ENCODE measurements around the gene KPNA2.
A peak's percentile ranks its signal among the peaks of the same experiment; 100 is the strongest.
"Not testable (repeated sequence)": the region's sequence is repeated elsewhere in the genome, so short reads cannot be mapped to it uniquely, and the experiment has no call there.

Gene KPNA2

DNA sequence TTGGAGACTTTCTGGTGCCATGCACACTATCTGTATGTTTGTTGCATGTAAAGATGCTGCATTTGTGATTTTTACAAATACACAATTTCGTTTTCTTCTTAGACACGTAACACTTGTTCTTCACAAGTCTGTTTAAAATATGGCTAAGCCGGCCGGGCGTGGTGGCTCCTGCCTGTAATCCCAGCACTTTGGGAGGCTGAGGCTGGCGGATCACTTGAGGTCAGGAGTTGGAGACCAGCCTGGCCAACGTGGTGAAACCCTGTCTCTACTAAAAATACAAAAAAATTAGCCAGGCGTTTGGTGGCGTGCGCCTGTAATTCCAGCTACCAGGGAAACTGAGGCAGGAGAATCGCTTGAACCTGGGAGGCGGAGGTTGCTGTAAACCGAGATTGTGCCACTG lies 14.7 kb upstream of the KPNA2 start:
- H3K9ac ChIP-seq (ENCODE audit: low read depth, low read length): peak overlapping the region; percentile 85
- H3K27me3 ChIP-seq (ENCODE audit: insufficient read depth, low read length); H3K36me3 ChIP-seq (ENCODE audit: insufficient read depth, low read length): not testable (repeated sequence)

GRCh38 chr17:68021963-68022362 lies 13.6 kb upstream of the KPNA2 start:
- H3K36me3 ChIP-seq (ENCODE audit: insufficient read depth, low read length): no peaks in the 10 kb centered on the region
- H3K4me3 ChIP-seq (ENCODE audit: low read length): no peak overlapping the region
- H3K4me1 ChIP-seq (ENCODE audit: insufficient read depth, low read length): peaks cover 4% of the 10 kb centered on the region
- H3K27ac ChIP-seq (ENCODE audit: low read depth, low read length): no peak overlapping the region
- H3K27me3 ChIP-seq (ENCODE audit: insufficient read depth, low read length): no peaks in the 10 kb centered on the region
- no peak overlapping the region for H3K9ac ChIP-seq (ENCODE audit: low read depth, low read length)
- H3K9me3 ChIP-seq (ENCODE audit: insufficient read depth, low read depth, low read length): no peaks in the 10 kb centered on the region
- WGBS: 95% methylated on average over 8 of the region's 8 CpGs

More for the DNA sequence above, 14.7 kb upstream of the KPNA2 start:
- H3K9me3 ChIP-seq (ENCODE audit: insufficient read depth, low read depth, low read length); H3K4me1 ChIP-seq (ENCODE audit: insufficient read depth, low read length): not testable (repeated sequence)
- 86% methylated on average over 13 of the region's 13 CpGs for WGBS
- H3K4me3 ChIP-seq (ENCODE audit: low read length): peak overlapping the region; percentile 71
- H3K27ac ChIP-seq (ENCODE audit: low read depth, low read length): peak overlapping the region; percentile 79

- 87% methylated on average over 15 of the region's 15 CpGs for WGBS
- not testable (repeated sequence) for H3K4me3 ChIP-seq (ENCODE audit: low read length); H3K27ac ChIP-seq (ENCODE audit: low read depth, low read length)
These were observed 13.0 kb upstream of the KPNA2 start for GRCh38 chr17:68022547-68022946.

GRCh38 chr17:68029512-68030215 lies 5.9 kb upstream of the KPNA2 start:
- WGBS: 89% methylated on average over 8 of the region's 8 CpGs
- Histone ChIP-seq H3K4me1 (ENCODE audit: insufficient read depth, low read length) (peaks cover 8% of the 10 kb centered on the region), H3K4me3 (ENCODE audit: low read length) (no peak overlapping the region), H3K9ac (ENCODE audit: low read depth, low read length) (no peak overlapping the region), H3K27ac (ENCODE audit: low read depth, low read length) (no peak overlapping the region), H3K36me3 (ENCODE audit: insufficient read depth, low read length) (no peaks in the 10 kb centered on the region), H3K9me3 (ENCODE audit: insufficient read depth, low read depth, low read length) (no peaks in the 10 kb centered on the region), H3K27me3 (ENCODE audit: insufficient read depth, low read length) (no peaks in the 10 kb centered on the region)

More at GRCh38 chr17:68022547-68022946, 13.0 kb upstream of the KPNA2 start:
- not testable (repeated sequence) for H3K9ac ChIP-seq (ENCODE audit: low read depth, low read length); H3K4me1 ChIP-seq (ENCODE audit: insufficient read depth, low read length); H3K9me3 ChIP-seq (ENCODE audit: insufficient read depth, low read depth, low read length); H3K27me3 ChIP-seq (ENCODE audit: insufficient read depth, low read length); H3K36me3 ChIP-seq (ENCODE audit: insufficient read depth, low read length)

GRCh38 chr17:68033636-68034451 lies 1.7 kb upstream of the KPNA2 start:
- no peaks in the 10 kb centered on the region for H3K27me3 ChIP-seq (ENCODE audit: insufficient read depth, low read length)
- peaks cover 26% of the 10 kb centered on the region for H3K36me3 ChIP-seq (ENCODE audit: insufficient read depth, low read length)
- H3K9ac ChIP-seq (ENCODE audit: low read depth, low read length): peak overlapping the region; percentile 55; the same call in 1 of the 2 replicates
- peak overlapping the region; percentile 44 for H3K4me3 ChIP-seq (ENCODE audit: low read length)
- no peaks in the 10 kb centered on the region for H3K9me3 ChIP-seq (ENCODE audit: insufficient read depth, low read depth, low read length)
- peak overlapping the region; percentile 89 for H3K27ac ChIP-seq (ENCODE audit: low read depth, low read length)
- 43% methylated on average over 6 of the region's 7 CpGs for WGBS
- H3K4me1 ChIP-seq (ENCODE audit: insufficient read depth, low read length): peaks cover 13% of the 10 kb centered on the region

- H3K9me3 ChIP-seq (ENCODE audit: insufficient read depth, low read depth, low read length): no peaks in the 10 kb centered on the region
- H3K4me1 ChIP-seq (ENCODE audit: insufficient read depth, low read length): peaks cover 13% of the 10 kb centered on the region
- peak overlapping the region; percentile 89 for H3K27ac ChIP-seq (ENCODE audit: low read depth, low read length)
- H3K36me3 ChIP-seq (ENCODE audit: insufficient read depth, low read length): peaks cover 32% of the 10 kb centered on the region
- 43% methylated on average over 1 of the region's 1 CpG for WGBS
- H3K27me3 ChIP-seq (ENCODE audit: insufficient read depth, low read length): no peaks in the 10 kb centered on the region
- H3K4me3 ChIP-seq (ENCODE audit: low read length): peak overlapping the region; percentile 44
- peak overlapping the region; percentile 55 for H3K9ac ChIP-seq (ENCODE audit: low read depth, low read length)
These were observed 1.1 kb upstream of the KPNA2 start for GRCh38 chr17:68034452-68034776.

DNA sequence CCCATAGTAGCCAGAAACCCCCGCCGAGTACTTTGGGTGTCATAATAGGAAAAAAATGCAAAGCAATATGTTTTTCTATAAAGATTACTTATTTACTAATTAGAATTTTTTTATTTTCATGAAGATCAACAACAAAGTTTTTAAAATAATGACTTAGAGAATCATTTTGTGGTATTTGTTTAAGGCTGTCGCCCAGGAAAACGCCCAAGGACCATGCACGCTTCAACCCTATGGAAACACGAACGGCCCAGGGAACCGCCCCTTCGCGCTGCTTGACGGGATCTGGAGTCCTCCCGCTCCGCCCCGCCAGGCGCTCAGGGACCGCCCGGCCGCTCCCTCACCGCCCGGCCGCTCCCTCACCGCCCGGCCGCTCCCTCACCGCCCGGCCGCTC lies 408 bp upstream of the KPNA2 start:
- H3K36me3 ChIP-seq (ENCODE audit: insufficient read depth, low read length): peaks cover 39% of the 10 kb centered on the region
- under 1% methylated on average over 24 of the region's 27 CpGs for WGBS
- peak overlapping the region; percentile 55; the same call in 1 of the 2 replicates for H3K9ac ChIP-seq (ENCODE audit: low read depth, low read length)
- no peaks in the 10 kb centered on the region for H3K27me3 ChIP-seq (ENCODE audit: insufficient read depth, low read length)
- peak overlapping the region; percentile 44 for H3K4me3 ChIP-seq (ENCODE audit: low read length)
- peak overlapping the region; percentile 89; the same call in 1 of the 2 replicates for H3K27ac ChIP-seq (ENCODE audit: low read depth, low read length)
- peaks cover 13% of the 10 kb centered on the region for H3K4me1 ChIP-seq (ENCODE audit: insufficient read depth, low read length)
- H3K9me3 ChIP-seq (ENCODE audit: insufficient read depth, low read depth, low read length): no peaks in the 10 kb centered on the region

DNA sequence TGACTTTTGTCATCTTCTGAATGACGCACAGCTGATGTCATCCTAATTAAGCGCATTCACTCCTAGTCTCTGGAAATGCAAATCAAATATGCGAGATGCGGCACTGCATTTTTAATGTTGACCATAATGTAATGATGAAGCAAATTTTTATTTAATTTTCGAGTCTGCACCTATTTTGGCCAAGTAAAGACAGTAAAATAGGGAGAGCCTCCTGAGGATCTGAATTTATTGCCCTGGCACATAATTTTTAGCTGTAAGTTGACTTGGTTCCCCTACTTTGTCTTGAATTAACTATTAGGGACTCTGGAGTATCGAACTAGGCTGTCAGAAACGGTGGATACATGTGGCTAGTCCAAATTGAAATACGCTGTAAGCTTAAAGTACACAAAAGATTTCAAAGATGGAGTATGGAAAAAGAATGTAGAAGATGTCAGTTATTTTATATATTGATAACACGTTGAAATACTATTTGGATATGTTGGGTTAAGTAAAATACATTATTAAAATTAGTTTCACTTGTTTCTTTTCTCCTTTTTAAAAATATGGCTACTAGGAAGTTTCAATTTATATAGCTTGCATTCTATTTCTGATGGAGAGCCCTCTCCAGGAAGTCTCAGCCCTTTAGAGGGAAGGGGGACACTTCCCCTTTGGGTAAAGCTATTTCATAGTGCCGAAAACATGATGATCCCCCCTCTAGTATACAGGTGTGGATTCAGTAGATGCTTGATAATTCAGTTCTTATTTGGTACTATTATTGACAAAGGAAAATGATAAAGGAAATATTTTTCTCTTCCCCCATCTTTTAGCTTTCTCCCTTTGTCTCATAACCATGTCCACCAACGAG lies 991 bp downstream of the KPNA2 start:
- Histone ChIP-seq H3K27ac (ENCODE audit: low read depth, low read length) (peak overlapping the region; percentile 96; the same call in 1 of the 2 replicates), H3K9ac (ENCODE audit: low read depth, low read length) (peak overlapping the region; percentile 99), H3K4me1 (ENCODE audit: insufficient read depth, low read length) (peaks cover 13% of the 10 kb centered on the region), H3K9me3 (ENCODE audit: insufficient read depth, low read depth, low read length) (no peaks in the 10 kb centered on the region), H3K4me3 (ENCODE audit: low read length) (peak overlapping the region; percentile 86), H3K27me3 (ENCODE audit: insufficient read depth, low read length) (no peaks in the 10 kb centered on the region), H3K36me3 (ENCODE audit: insufficient read depth, low read length) (peaks cover 53% of the 10 kb centered on the region)
- 11% methylated on average over 9 of the region's 11 CpGs for WGBS

DNA sequence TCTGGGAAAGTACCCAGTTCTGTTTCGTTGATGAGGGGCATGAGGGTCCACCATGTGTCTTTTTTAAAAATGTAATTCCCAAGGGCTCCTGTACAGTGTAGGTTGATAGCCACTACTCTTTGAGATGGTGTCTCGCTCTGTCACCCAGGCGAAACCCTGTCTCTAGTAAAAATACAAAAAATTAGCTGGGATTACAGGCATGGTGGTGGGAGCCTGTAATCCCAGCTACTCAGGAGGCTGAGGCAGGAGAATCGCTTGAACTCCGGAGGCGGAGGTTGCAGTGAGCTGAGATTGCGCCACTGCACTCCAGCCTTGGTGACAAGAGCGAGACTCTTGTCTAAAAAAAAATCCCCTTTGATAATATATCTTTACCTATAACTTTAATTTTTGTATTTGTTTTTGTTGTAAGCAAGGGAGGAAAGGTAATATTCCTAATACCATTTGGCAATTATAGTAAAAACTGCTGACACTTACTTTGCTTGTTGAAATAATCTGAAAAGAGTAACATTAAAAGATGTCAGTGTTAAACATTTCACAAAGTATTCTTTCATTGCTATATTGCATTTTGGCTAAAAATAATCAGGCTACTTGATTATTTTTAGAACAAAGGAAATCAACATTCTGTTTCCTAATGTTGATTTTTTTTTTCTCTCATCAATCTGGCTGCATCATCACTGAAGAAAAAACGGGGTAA lies 11.8 kb downstream of the KPNA2 start:
- H3K36me3 ChIP-seq (ENCODE audit: insufficient read depth, low read length): peaks cover 56% of the 10 kb centered on the region
- H3K27ac ChIP-seq (ENCODE audit: low read depth, low read length): no peak overlapping the region; the same call in 1 of the 2 replicates
- WGBS: 85% methylated on average over 9 of the region's 9 CpGs
- no peak overlapping the region for H3K4me3 ChIP-seq (ENCODE audit: low read length)
- H3K4me1 ChIP-seq (ENCODE audit: insufficient read depth, low read length): no peaks in the 10 kb centered on the region
- no peak overlapping the region for H3K9ac ChIP-seq (ENCODE audit: low read depth, low read length)
- H3K9me3 ChIP-seq (ENCODE audit: insufficient read depth, low read depth, low read length): no peaks in the 10 kb centered on the region
- no peaks in the 10 kb centered on the region for H3K27me3 ChIP-seq (ENCODE audit: insufficient read depth, low read length)

DNA sequence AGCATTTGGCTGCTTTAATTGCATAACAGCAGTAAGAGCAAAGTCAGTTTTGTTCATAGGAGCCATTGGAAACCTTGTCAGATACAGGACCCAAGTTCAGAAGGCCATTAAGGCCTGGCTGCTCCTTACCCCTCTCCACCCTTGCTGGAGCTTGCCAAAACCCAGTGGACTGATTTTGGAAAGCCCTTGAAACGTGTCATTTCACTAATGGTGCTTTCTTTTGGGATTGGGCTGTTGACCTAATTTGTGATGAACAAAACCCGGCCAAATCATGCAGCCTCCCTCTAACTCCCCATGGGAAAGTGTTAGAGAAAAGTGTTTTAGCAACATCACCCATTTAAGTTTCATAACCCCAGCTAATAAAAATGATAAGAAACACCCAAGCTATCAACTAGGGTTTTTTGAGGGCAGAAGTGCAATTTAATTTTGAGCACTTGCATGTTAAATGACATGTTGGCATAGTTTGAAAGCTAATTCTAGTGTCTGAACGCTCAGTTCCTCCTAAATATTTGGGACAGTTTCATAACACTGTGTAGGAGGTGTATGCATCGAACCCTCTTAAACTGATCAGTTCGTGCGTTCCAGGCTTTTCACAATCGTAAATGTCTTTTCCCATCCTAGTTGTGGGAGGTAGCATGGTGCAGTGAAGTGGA lies 12.5 kb downstream of the KPNA2 start:
- not testable (repeated sequence) for H3K9me3 ChIP-seq (ENCODE audit: insufficient read depth, low read depth, low read length); H3K4me3 ChIP-seq (ENCODE audit: low read length); H3K27me3 ChIP-seq (ENCODE audit: insufficient read depth, low read length); H3K27ac ChIP-seq (ENCODE audit: low read depth, low read length); H3K9ac ChIP-seq (ENCODE audit: low read depth, low read length); H3K4me1 ChIP-seq (ENCODE audit: insufficient read depth, low read length)
- WGBS: 92% methylated on average over 6 of the region's 7 CpGs
- peaks cover 49% of the 10 kb centered on the region for H3K36me3 ChIP-seq (ENCODE audit: insufficient read depth, low read length)
